K562 (cell line): ENCODE data around the gene FAM131C. TPM values are rescaled to one million over a fixed set of nuclear protein-coding genes. Genes with fewer than 3 reads are reported as not detected.

Experiments used
- ATAC-seq: fragments of 200-7000 bp; cut with Tn5 transposase; 3 replicates; pipeline ENCODE4 v1.9.1; 2020; ENCODE audit warnings: moderate library complexity
- BruUV-seq: library from RNA; stranded (reverse); fragments of 400-500 nt; replicated peaks from 2 replicates; lab custom pipeline; 2021; lab: Mats Ljungman, UMichigan
- CTCF ChIA-PET: fragments of 300-600 bp; formaldehyde crosslinking; extraction: SDS; loops from one replicate; lab custom pipeline; 2021; ENCODE audit warnings: low intra/inter-chr PET ratio; lab: Yijun Ruan, JAX
- POLR2A ChIA-PET: fragments of 300-600, 350-650 bp; sonication (Branson Sonifier 250); formaldehyde crosslinking; extraction: SDS; loops from one replicate; lab custom pipeline; 2021; ENCODE audit warnings: antibody characterized with exemption, inconsistent platforms; lab: Yijun Ruan, JAX
- DNase-seq, 4 experiments: peaks; one replicate each; pipeline versions ENCODE4 v3.0.0 to v3.0.0-alpha.2; 2011 to 2018; ENCODE audit warnings: low spot score in 3 of 4, mixed read lengths in 3 of 4; ENCODE audit errors: extremely low read depth in 1 of 4
- FAIRE-seq: peaks from 2 replicates; lab custom pipeline; 2011; peaks lifted over from hg19 to GRCh38; lab: Jason Lieb, UNC
- H2AFZ ChIP-seq: 2 replicates; pipeline ENCODE4 v1.6.0; 2011; ENCODE audit warnings: low read depth, low read length, control low read depth, inconsistent platforms
- H3K27ac ChIP-seq: fragments of 200-600 bp; 3 replicates; pipeline ENCODE4 v1.8.0; 2011; ENCODE audit warnings: low read depth, mild to moderate bottlenecking, control low read depth, inconsistent platforms, low read length, moderate library complexity, mixed read lengths; ENCODE audit errors: extremely low read depth
- H3K27me3 ChIP-seq, 2 experiments: fragments of 300-600 bp in 1 of 2; 2 replicates in 1 of 2; 3 replicates in 1 of 2; pipeline versions ENCODE4 v1.6.0 to v1.8.0; 2011; ENCODE audit warnings: inconsistent platforms in 2 of 2, low read length in 2 of 2, mild to moderate bottlenecking in 1 of 2, mixed read lengths in 1 of 2, moderate library complexity in 1 of 2; ENCODE audit not compliant: control insufficient read depth in 2 of 2, insufficient read depth in 2 of 2
- H3K36me3 ChIP-seq: fragments of 300-600 bp; 3 replicates; pipeline ENCODE4 v1.8.0; 2011; ENCODE audit warnings: mild to moderate bottlenecking, low read length, inconsistent platforms; ENCODE audit not compliant: control insufficient read depth, insufficient read depth
- H3K4me1 ChIP-seq, 2 experiments: fragments of 200-600 bp in 1 of 2; replicated peaks in 1 of 2; 2 replicates in 1 of 2; 3 replicates in 1 of 2; pipeline versions ENCODE4 v1.5.1 to v1.8.0; 2011; ENCODE audit warnings: inconsistent platforms in 2 of 2, low read length in 2 of 2, mild to moderate bottlenecking in 1 of 2, mixed read lengths in 1 of 2, moderate library complexity in 1 of 2; ENCODE audit not compliant: control insufficient read depth in 2 of 2, insufficient read depth in 2 of 2
- H3K4me2 ChIP-seq: 2 replicates; pipeline ENCODE4 v1.6.1; 2011; ENCODE audit warnings: low read length, control low read depth, inconsistent platforms, mixed read lengths; ENCODE audit not compliant: insufficient read depth
- H3K4me3 ChIP-seq: fragments of 200-600 bp; sonication (generic), shearing (Covaris generic); 2 replicates; pipeline ENCODE4 v1.5.1; 2016; ENCODE audit warnings: control low read depth, inconsistent platforms
- H3K79me2 ChIP-seq: fragments of 200-600 bp; 3 replicates; pipeline ENCODE4 v1.8.0; 2011; ENCODE audit warnings: low read length, inconsistent platforms; ENCODE audit not compliant: control insufficient read depth, insufficient read depth
- H3K9ac ChIP-seq, 2 experiments: 2 replicates each; pipeline versions ENCODE4 v1.6.0 to v1.6.1; 2011; ENCODE audit warnings: low read depth in 2 of 2, low read length in 2 of 2, control low read depth in 1 of 2, inconsistent platforms in 1 of 2, mild to moderate bottlenecking in 1 of 2, mixed read lengths in 1 of 2; ENCODE audit not compliant: insufficient read depth in 1 of 2
- H3K9me1 ChIP-seq: one replicate; pipeline ENCODE4 v1.6.0; 2011; ENCODE audit warnings: inconsistent platforms, mild to moderate bottlenecking, low read length, moderate library complexity; ENCODE audit not compliant: control insufficient read depth, insufficient read depth
- H3K9me3 ChIP-seq: replicated peaks from 2 replicates; pipeline ENCODE4 v1.5.1; 2011; ENCODE audit warnings: low read depth, low read length, inconsistent platforms; ENCODE audit not compliant: control insufficient read depth, insufficient read depth
- H4K20me1 ChIP-seq: replicated peaks from 2 replicates; pipeline ENCODE4 v1.6.1; 2011; ENCODE audit warnings: low read length, inconsistent platforms, mixed read lengths; ENCODE audit not compliant: control insufficient read depth, insufficient read depth
- CBFA2T3 ChIP-seq: fragments of 450-650 bp; IDR thresholded peaks from 2 replicates; pipeline ENCODE4 v1.6.1; 2017
- CBFB ChIP-seq: sonication (generic); formaldehyde crosslinking; IDR thresholded peaks from 2 replicates; pipeline ENCODE4 v1.4.0; 2020; ENCODE audit warnings: mild to moderate bottlenecking, missing genetic modification reagents
- CBX2 ChIP-seq: fragments of 200-600 bp; sonication (generic); IDR thresholded peaks from one replicate; pipeline ENCODE4 v1.6.1; 2012; ENCODE audit warnings: mild to moderate bottlenecking, low read length, inconsistent platforms; ENCODE audit not compliant: insufficient read depth, poor library complexity, severe bottlenecking
- CEBPG ChIP-seq, 3 experiments: fragments of 200-800 bp in 1 of 3; sonication (Bioruptor generic) in 1 of 3; sonication (generic) in 1 of 3; formaldehyde crosslinking in 1 of 3; IDR thresholded peaks in 2 of 3; conservative IDR thresholded peaks in 1 of 3; 2 replicates each; pipeline versions ENCODE4 v1.6.1 to v1.8.0; 2016 to 2022; ENCODE audit warnings: missing compliant biosample characterization in 2 of 3, missing genetic modification characterization in 2 of 3, mild to moderate bottlenecking in 1 of 3, missing genetic modification reagents in 1 of 3
- ELF1 ChIP-seq: fragments of 200-800 bp; sonication (Bioruptor generic); IDR thresholded peaks from 2 replicates; pipeline ENCODE4 v1.6.1; 2016; ENCODE audit warnings: missing genetic modification characterization, missing compliant biosample characterization
- KHSRP ChIP-seq: fragments of 450-650 bp; IDR thresholded peaks from 2 replicates; pipeline ENCODE4 v1.6.1; 2017
- LARP7 ChIP-seq: fragments of 450-650 bp; IDR thresholded peaks from 2 replicates; pipeline ENCODE4 v1.6.1; 2016
- MCM3 ChIP-seq: fragments of 450-650 bp; IDR thresholded peaks from 2 replicates; pipeline ENCODE4 v1.6.1; 2016
- MCM7 ChIP-seq, 2 experiments: fragments of 450-650 bp; IDR thresholded peaks; 2 replicates each; pipeline ENCODE4 v1.6.1; 2016 to 2018
- MLLT1 ChIP-seq, 2 experiments: fragments of 450-650 bp; IDR thresholded peaks; 2 replicates each; pipeline ENCODE4 v1.6.1; 2016
- PBX2 ChIP-seq, 2 experiments: IDR thresholded peaks in 1 of 2; conservative IDR thresholded peaks in 1 of 2; 2 replicates each; pipeline ENCODE4 v1.6.1; 2016; ENCODE audit warnings: low read depth in 2 of 2, mild to moderate bottlenecking in 1 of 2, missing compliant biosample characterization in 1 of 2, missing genetic modification characterization in 1 of 2, moderate library complexity in 1 of 2
- TGIF2 ChIP-seq: sonication (generic); formaldehyde crosslinking; IDR thresholded peaks from 2 replicates; pipeline ENCODE4 v1.8.1; 2022; ENCODE audit warnings: mild to moderate bottlenecking, missing genetic modification reagents, moderate library complexity
- TRIM24 ChIP-seq, 2 experiments: fragments of 450-650 bp; IDR thresholded peaks; 2 replicates each; pipeline ENCODE4 v1.6.1; 2016
- USF1 ChIP-seq: sonication (generic); formaldehyde crosslinking; IDR thresholded peaks from 2 replicates; pipeline ENCODE4 v1.9.0; 2022; ENCODE audit warnings: mild to moderate bottlenecking, missing genetic modification reagents
- ZFP36 ChIP-seq: fragments of 150-350 bp; IDR thresholded peaks from 2 replicates; pipeline ENCODE4 v1.6.1; 2018; ENCODE audit warnings: low read length, low read depth; ENCODE audit not compliant: partially characterized antibody
- ZNF12 ChIP-seq: sonication (generic); formaldehyde crosslinking; IDR thresholded peaks from 2 replicates; pipeline ENCODE4 v1.4.0; 2020; ENCODE audit warnings: mild to moderate bottlenecking, missing genetic modification reagents
- WGBS: fragments of 100-300 bp; shearing (Covaris generic); methylation state at CpG from one replicate; pipeline ENCODE4 v1.1.6; 2016; ENCODE audit warnings: low coverage, mixed read lengths; ENCODE audit not compliant: insufficient coverage; ENCODE audit errors: missing lambda C conversion rate; 5-methylcytosine and 5-hydroxymethylcytosine counted together
- in situ Hi-C: fragments of 300-500 bp; cut with MboI; formaldehyde crosslinking; loops from 4 replicates; pipeline ENCODE4 v1.15.0; 2018; ENCODE audit warnings: inconsistent platforms, mixed read lengths
- intact Hi-C: fragments of 100-400 bp; cut with micrococcal nuclease; formaldehyde crosslinking; loops from 2 replicates; pipeline ENCODE4 v1.14.2; 2022
- polyA plus RNA-seq, 8 experiments: library from polyadenylated mRNA; depleted of rRNA in 4 of 8; stranded (reverse) in 5 of 8; unstranded in 3 of 8; fragments of >200 nt; fragmentation: Nextera tagmentation in 2 of 8; fragmentation: Illumina TruSeq in 1 of 8; extraction: Ambion mirVana in 2 of 8; extraction: Trizol in 1 of 8; gene quantifications; 2 replicates each; pipeline versions ENCODE4 v1.2.1 to v1.2.3, GENCODE V29; 2011 to 2014; ENCODE audit warnings: inconsistent platforms in 1 of 8, missing spikeins in 1 of 8
- total RNA-seq, 7 experiments: library from RNA; depleted of rRNA in 6 of 7; stranded (reverse); fragments of >200 nt in 6 of 7; fragmentation: Illumina TruSeq in 2 of 7; extraction: Trizol in 2 of 7; gene quantifications; 2 replicates each; pipeline versions ENCODE4 v1.2.1 to v1.2.3, GENCODE V29; 2011 to 2021; ENCODE audit warnings: low replicate concordance in 1 of 7

The FAM131C gene
- total and polyA plus RNA-seq, 9 of the 15 experiments (the other 6 are each of a cell fraction or from before 2014, with no cell fraction given) = 0.10 to 0.29 (median 0.16) TPM; not detected in 6

- TF ChIP-seq USF1 (CRISPR knock-in tag) (peak; percentile 2; the same call in 1 of the 2 replicates), CEBPG (CRISPR knock-in tag; IDR thresholded peaks at IDR 0.05) (peak; percentile 2; the same call in 1 of the 2 replicates), CEBPG (tag; conservative IDR thresholded peaks at IDR 0.05 in 1 of 2, IDR thresholded peaks at IDR 0.05 in 1 of 2) (no peak)
These were observed 63.8 kb downstream of the FAM131C start (continued) for GRCh38 chr1:16009678-16010077.

- Histone ChIP-seq H3K9me3 (no peaks in the 10 kb centered on the region), H2AFZ (peak overlapping the region; percentile 29; the same call in 1 of the 2 replicates), H3K9ac (no peak overlapping the region), H3K27me3 (peaks cover 0 to 3% of the 10 kb centered on the region in 2 experiments; a peak in 1 of 5 replicates), H3K9me1 (no peaks in the 10 kb centered on the region), H3K4me2 (no peak overlapping the region), H3K79me2 (no peaks in the 10 kb centered on the region), H3K36me3 (no peaks in the 10 kb centered on the region), H3K4me3 (no peak overlapping the region), H3K4me1 (peaks cover 27 to 34% of the 10 kb centered on the region in 2 experiments), H4K20me1 (no peaks in the 10 kb centered on the region), H3K27ac (no peak overlapping the region)
- DNase-seq (peak; percentile 83 to 92 (median 85)), ATAC-seq (peak; percentile 72), FAIRE-seq (peak; percentile 96)
- no TSS peak for BruUV-seq
- WGBS = 0% methylated on average over 4 of the region's 4 CpGs
- CTCF ChIA-PET = interaction anchor here (0.5 to 6.1 kb wide), 8 partner anchors 23 to 318 kb away, joined by 3 to 53 read pairs (median 4); no protein-coding TSS in a partner anchor
- POLR2A ChIA-PET = interaction anchor here (0.7 to 1.6 kb wide), 3 partner anchors 12 to 475 kb away, joined by 3 to 7 read pairs (median 6); no protein-coding TSS in a partner anchor
- intact Hi-C loops = loop anchor here (1.0 to 5.0 kb wide), 4 partner anchors 24 to 178 kb away; partner anchors contain the start of gene FAM131C
- in situ Hi-C loops = no loop called here
- no peak for TF ChIP-seq KHSRP
- TF ChIP-seq MLLT1 (IDR thresholded peaks at IDR 0.05) = no peak
- TF ChIP-seq LARP7 = no peak
- TF ChIP-seq ZNF12 = no peak
- no peak for TF ChIP-seq CBFB (CRISPR knock-in tag)
- no peak for TF ChIP-seq ZFP36
- no peak for TF ChIP-seq CBFA2T3
- TF ChIP-seq PBX2 (CRISPR knock-in tag; IDR thresholded peaks at IDR 0.05; ENCODE audit: low read depth) = no peak
- no peak for TF ChIP-seq PBX2 (tag; conservative IDR thresholded peaks at IDR 0.05; ENCODE audit: low read depth)
- no peak for TF ChIP-seq MCM7 (IDR thresholded peaks at IDR 0.05)
- TF ChIP-seq TGIF2 (CRISPR knock-in tag) = no peak
- no peak for TF ChIP-seq TRIM24 (IDR thresholded peaks at IDR 0.05)
- no peak for TF ChIP-seq MCM3
- TF ChIP-seq ELF1 = no peak
- no peak for TF ChIP-seq CBX2
These were observed 64.4 kb downstream of the FAM131C start for GRCh38 chr1:16009030-16009460.
